ENCODE measurements around the gene WDR73.

WDR73 gene

DNA sequence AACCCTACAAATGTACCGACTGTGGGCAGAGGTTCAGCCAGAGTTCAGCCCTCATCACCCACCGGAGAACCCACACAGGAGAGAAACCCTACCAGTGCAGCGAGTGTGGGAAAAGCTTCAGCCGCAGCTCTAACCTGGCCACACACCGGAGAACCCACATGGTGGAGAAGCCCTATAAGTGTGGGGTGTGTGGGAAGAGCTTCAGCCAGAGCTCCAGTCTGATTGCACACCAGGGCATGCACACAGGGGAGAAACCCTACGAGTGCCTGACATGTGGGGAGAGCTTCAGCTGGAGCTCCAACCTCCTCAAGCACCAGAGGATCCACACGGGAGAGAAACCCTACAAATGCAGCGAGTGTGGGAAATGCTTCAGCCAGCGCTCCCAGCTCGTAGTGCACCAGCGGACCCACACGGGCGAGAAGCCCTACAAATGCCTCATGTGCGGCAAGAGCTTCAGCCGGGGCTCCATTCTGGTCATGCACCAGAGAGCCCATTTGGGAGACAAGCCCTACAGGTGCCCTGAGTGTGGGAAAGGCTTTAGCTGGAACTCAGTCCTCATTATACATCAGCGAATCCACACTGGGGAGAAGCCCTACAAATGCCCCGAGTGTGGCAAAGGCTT, 32.6 kb downstream of the WDR73 start:
- no peaks in the 10 kb centered on the region for H3K27me3 ChIP-seq (ENCODE audit: control insufficient read depth in 1 of 2, insufficient read depth in 2 of 2, low read length in 2 of 2)
- H3K9ac ChIP-seq (ENCODE audit: low read depth in 1 of 2, low read length in 2 of 2): no peak overlapping the region
- H3K4me3 ChIP-seq (ENCODE audit: low read depth in 1 of 2, low read length in 2 of 2): no peak overlapping the region
- H3K27ac ChIP-seq (ENCODE audit: low read depth, low read length): no peak overlapping the region
- H3K36me3 ChIP-seq (ENCODE audit: control insufficient read depth in 1 of 2, insufficient read depth in 2 of 2, low read length in 2 of 2): peaks cover 23 to 29% of the 10 kb centered on the region in 2 donors
- peaks cover 21 to 24% of the 10 kb centered on the region in 2 donors for H3K9me3 ChIP-seq (ENCODE audit: control insufficient read depth in 1 of 2, low read length in 2 of 2)
- peaks cover 0 to 5% of the 10 kb centered on the region in 2 donors for H3K4me1 ChIP-seq (ENCODE audit: control insufficient read depth in 1 of 2, insufficient read depth in 2 of 2, low read length in 2 of 2)

DNA sequence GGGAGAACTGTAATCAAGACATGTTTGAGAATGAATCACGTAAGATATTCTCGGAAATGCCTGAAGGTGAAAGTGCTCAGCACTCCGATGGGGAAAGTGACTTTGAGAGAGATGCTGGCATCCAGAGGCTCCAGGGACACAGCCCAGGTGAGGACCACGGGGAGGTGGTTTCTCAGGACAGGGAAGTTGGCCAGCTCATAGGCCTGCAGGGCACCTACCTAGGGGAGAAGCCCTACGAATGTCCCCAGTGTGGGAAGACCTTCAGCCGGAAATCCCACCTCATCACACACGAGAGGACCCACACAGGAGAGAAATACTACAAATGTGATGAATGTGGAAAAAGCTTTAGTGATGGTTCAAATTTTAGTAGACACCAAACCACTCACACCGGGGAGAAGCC, 33.5 kb downstream of the WDR73 start:
- Histone ChIP-seq H3K36me3 (ENCODE audit: control insufficient read depth in 1 of 2, insufficient read depth in 2 of 2, low read length in 2 of 2) (peaks cover 23 to 29% of the 10 kb centered on the region in 2 donors), H3K27me3 (ENCODE audit: control insufficient read depth in 1 of 2, insufficient read depth in 2 of 2, low read length in 2 of 2) (no peaks in the 10 kb centered on the region), H3K4me1 (ENCODE audit: control insufficient read depth in 1 of 2, insufficient read depth in 2 of 2, low read length in 2 of 2) (peaks cover 0 to 5% of the 10 kb centered on the region in 2 donors), H3K4me3 (ENCODE audit: low read depth in 1 of 2, low read length in 2 of 2) (no peak overlapping the region), H3K27ac (ENCODE audit: low read depth, low read length) (no peak overlapping the region), H3K9ac (ENCODE audit: low read depth in 1 of 2, low read length in 2 of 2) (no peak overlapping the region), H3K9me3 (ENCODE audit: control insufficient read depth in 1 of 2, low read length in 2 of 2) (peaks cover 21 to 24% of the 10 kb centered on the region in 2 donors)

DNA sequence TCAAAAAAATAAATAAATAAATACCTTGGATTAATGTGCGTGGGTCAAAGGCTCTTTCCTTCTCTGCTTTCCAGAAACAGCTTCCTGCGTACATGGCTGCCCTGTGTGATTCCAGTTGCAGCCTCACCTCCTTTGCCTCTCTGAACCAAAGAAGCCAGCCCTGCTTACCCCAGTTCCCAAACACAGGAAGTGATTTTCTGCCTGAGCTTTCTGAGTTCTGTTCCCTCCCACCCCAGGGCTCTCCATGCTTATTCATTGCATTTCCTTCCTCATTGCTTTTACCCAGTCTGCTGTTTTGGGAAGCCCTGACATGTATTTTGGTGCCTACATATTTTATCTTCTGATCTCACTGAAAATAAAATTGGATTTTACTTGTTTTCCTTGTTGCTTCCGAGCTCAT, 37.8 kb downstream of the WDR73 start:
- no peaks in the 10 kb centered on the region for H3K27me3 ChIP-seq (ENCODE audit: control insufficient read depth in 1 of 2, insufficient read depth in 2 of 2, low read length in 2 of 2)
- peaks cover 9% of the 10 kb centered on the region in 2 donors for H3K9me3 ChIP-seq (ENCODE audit: control insufficient read depth in 1 of 2, low read length in 2 of 2)
- H3K36me3 ChIP-seq (ENCODE audit: control insufficient read depth in 1 of 2, insufficient read depth in 2 of 2, low read length in 2 of 2): peaks cover 9% of the 10 kb centered on the region in 2 donors
- no peak overlapping the region for H3K9ac ChIP-seq (ENCODE audit: low read depth in 1 of 2, low read length in 2 of 2)
- no peak overlapping the region for H3K4me3 ChIP-seq (ENCODE audit: low read depth in 1 of 2, low read length in 2 of 2)
- no peak overlapping the region for H3K27ac ChIP-seq (ENCODE audit: low read depth, low read length)
- H3K4me1 ChIP-seq (ENCODE audit: control insufficient read depth in 1 of 2, insufficient read depth in 2 of 2, low read length in 2 of 2): peaks cover 0 to 5% of the 10 kb centered on the region in 2 donors

DNA sequence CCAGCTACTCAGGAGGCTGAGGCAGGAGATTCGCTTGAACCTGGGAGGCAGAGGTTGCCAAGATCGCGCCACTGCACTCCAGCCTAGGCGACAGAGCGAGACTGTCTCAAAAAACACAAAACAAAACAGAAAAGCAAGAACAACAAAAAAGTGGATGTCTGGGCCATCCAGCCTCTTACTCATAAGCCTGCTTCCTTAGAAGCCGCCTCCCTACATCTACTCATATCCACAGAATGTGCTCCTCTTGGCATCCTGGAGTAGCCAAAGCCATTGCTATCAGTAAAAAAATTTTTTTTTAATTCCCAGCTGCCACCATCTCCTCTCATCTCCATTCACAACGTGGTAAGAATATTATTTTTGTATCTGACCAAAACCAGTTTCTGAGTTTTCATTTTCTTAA, 42.5 kb downstream of the WDR73 start:
- H3K9me3 ChIP-seq (ENCODE audit: control insufficient read depth in 1 of 2, low read length in 2 of 2): no peaks in the 10 kb centered on the region
- H3K4me1 ChIP-seq (ENCODE audit: control insufficient read depth in 1 of 2, insufficient read depth in 2 of 2, low read length in 2 of 2): peaks cover 0 to 2% of the 10 kb centered on the region in 2 donors
- H3K27ac ChIP-seq (ENCODE audit: low read depth, low read length): no peak overlapping the region
- no peak overlapping the region for H3K9ac ChIP-seq (ENCODE audit: low read depth in 1 of 2, low read length in 2 of 2)
- no peaks in the 10 kb centered on the region for H3K27me3 ChIP-seq (ENCODE audit: control insufficient read depth in 1 of 2, insufficient read depth in 2 of 2, low read length in 2 of 2)
- no peak overlapping the region for H3K4me3 ChIP-seq (ENCODE audit: low read depth in 1 of 2, low read length in 2 of 2)
- peaks cover 0 to 8% of the 10 kb centered on the region in 2 donors for H3K36me3 ChIP-seq (ENCODE audit: control insufficient read depth in 1 of 2, insufficient read depth in 2 of 2, low read length in 2 of 2)

DNA sequence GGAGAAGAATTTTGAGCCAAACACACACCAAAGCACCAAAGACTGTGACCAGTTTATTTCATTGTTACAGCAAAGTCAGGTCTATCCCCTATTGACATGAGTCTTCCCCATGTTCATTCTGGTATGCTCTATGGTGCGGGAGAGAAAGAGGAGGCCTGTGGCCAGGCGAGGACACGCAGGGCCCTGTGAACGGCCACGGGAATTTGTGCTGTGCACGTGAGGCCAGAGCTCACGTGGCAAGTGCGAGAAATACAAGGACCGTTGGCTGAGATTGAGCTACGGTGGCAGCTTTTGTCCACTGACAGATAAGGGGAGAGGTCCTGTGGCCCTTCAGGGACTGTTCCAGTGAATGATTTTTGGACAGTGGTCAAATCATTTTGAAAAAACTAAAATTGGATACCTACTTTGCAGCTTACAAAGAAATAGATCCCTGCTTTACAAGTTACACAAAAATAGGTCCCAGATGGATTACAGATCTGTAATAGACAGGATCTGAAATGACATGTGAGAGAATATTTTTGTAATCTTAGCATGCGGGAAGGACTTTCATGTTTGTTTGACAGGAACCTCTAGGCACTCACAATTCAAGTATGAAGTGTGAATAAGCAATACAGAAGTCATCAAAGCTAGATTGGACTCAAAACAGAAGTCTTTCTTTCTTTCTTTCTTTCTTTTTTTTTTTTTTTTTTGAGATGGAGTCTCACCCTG, 44.1 kb downstream of the WDR73 start:
- H3K4me3 ChIP-seq (ENCODE audit: low read depth in 1 of 2, low read length in 2 of 2): no peak overlapping the region
- no peak overlapping the region for H3K27ac ChIP-seq (ENCODE audit: low read depth, low read length)
- H3K9me3 ChIP-seq (ENCODE audit: control insufficient read depth in 1 of 2, low read length in 2 of 2): no peaks in the 10 kb centered on the region
- H3K27me3 ChIP-seq (ENCODE audit: control insufficient read depth in 1 of 2, insufficient read depth in 2 of 2, low read length in 2 of 2): no peaks in the 10 kb centered on the region
- H3K9ac ChIP-seq (ENCODE audit: low read depth in 1 of 2, low read length in 2 of 2): no peak overlapping the region
- H3K4me1 ChIP-seq (ENCODE audit: control insufficient read depth in 1 of 2, insufficient read depth in 2 of 2, low read length in 2 of 2): peaks cover 0 to 9% of the 10 kb centered on the region in 2 donors
- H3K36me3 ChIP-seq (ENCODE audit: control insufficient read depth in 1 of 2, insufficient read depth in 2 of 2, low read length in 2 of 2): peaks cover 0 to 10% of the 10 kb centered on the region in 2 donors

DNA sequence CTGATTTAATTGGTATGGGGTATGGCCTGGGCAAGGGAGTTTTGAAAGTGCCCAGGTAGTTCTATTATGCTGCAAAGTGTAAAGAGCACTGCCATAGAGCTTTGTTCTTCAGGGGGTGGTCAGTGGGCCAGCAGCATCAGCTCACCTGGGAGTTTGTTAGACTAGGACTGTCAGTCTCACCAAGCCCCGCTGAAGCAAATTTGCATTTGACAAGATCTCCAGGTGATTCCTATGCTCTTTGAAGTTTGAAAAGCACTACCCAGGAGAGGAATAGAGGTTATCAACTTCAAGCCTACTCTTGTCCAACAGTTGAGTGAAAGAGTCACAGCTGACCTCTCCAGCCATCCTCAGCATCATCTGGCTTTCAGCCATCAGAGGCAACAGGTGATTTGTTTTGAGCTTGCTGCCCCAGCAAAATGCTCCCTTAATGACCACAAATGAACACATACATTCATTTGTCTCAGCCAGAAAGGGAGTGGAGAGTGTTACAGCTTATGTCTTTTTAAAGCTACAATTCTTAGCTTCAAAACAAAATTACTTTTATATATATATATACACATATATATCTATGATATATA, 45.3 kb downstream of the WDR73 start:
- Histone ChIP-seq H3K27me3 (ENCODE audit: control insufficient read depth in 1 of 2, insufficient read depth in 2 of 2, low read length in 2 of 2) (no peaks in the 10 kb centered on the region), H3K4me3 (ENCODE audit: low read depth in 1 of 2, low read length in 2 of 2) (no peak overlapping the region), H3K4me1 (ENCODE audit: control insufficient read depth in 1 of 2, insufficient read depth in 2 of 2, low read length in 2 of 2) (peaks cover 0 to 9% of the 10 kb centered on the region in 2 donors), H3K9me3 (ENCODE audit: control insufficient read depth in 1 of 2, low read length in 2 of 2) (no peaks in the 10 kb centered on the region), H3K9ac (ENCODE audit: low read depth in 1 of 2, low read length in 2 of 2) (no peak overlapping the region), H3K27ac (ENCODE audit: low read depth, low read length) (no peak overlapping the region), H3K36me3 (ENCODE audit: control insufficient read depth in 1 of 2, insufficient read depth in 2 of 2, low read length in 2 of 2) (peaks cover 0 to 14% of the 10 kb centered on the region in 2 donors)

DNA sequence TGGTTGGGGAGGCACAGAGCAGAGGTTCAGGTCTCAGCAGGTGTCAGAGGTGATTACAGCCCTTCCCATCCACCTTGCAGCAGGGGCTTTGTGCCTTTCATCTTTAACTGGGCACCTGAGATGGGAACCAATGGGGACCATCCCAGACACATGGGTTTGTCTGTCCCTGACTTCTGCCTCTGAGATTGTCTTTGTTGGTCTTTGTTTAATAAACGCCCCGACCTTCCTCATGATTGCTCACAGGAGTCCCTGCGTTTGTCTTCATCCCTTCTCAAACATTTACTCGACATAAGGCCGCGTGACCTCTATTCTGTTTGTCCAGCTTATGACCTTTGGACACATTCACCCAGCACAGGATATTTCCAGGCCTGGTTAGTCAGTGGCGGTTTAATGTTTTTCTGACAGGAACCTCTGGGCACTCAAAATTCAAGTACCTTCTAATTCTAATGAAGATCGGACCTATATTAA, 47.4 kb downstream of the WDR73 start:
- H3K27ac ChIP-seq (ENCODE audit: low read depth, low read length): no peak overlapping the region
- H3K27me3 ChIP-seq (ENCODE audit: control insufficient read depth in 1 of 2, insufficient read depth in 2 of 2, low read length in 2 of 2): no peaks in the 10 kb centered on the region
- no peak overlapping the region for H3K9ac ChIP-seq (ENCODE audit: low read depth in 1 of 2, low read length in 2 of 2)
- peaks cover 0 to 9% of the 10 kb centered on the region in 2 donors for H3K4me1 ChIP-seq (ENCODE audit: control insufficient read depth in 1 of 2, insufficient read depth in 2 of 2, low read length in 2 of 2)
- no peak overlapping the region for H3K4me3 ChIP-seq (ENCODE audit: low read depth in 1 of 2, low read length in 2 of 2)
- H3K36me3 ChIP-seq (ENCODE audit: control insufficient read depth in 1 of 2, insufficient read depth in 2 of 2, low read length in 2 of 2): peaks cover 0 to 14% of the 10 kb centered on the region in 2 donors
- H3K9me3 ChIP-seq (ENCODE audit: control insufficient read depth in 1 of 2, low read length in 2 of 2): no peaks in the 10 kb centered on the region

DNA sequence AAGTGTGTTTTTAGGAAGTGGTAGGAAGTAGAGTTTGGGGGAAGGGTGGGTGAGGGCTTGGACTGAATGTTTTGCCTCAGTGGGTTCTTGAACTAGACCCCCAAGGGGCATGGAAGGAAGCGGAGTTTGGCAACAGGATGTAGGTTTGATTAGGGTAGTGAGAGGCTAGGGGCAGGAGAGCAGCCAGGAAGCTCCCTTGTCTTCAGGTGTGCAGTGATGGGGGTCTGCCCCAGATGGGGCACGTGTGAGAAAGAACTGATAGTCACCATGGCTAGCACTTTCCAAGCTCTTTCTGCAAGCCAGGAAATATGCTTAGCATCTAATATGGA, 48.6 kb downstream of the WDR73 start:
- Histone ChIP-seq H3K4me3 (ENCODE audit: low read depth in 1 of 2, low read length in 2 of 2) (no peak overlapping the region), H3K4me1 (ENCODE audit: control insufficient read depth in 1 of 2, insufficient read depth in 2 of 2, low read length in 2 of 2) (peaks cover 0 to 15% of the 10 kb centered on the region in 2 donors), H3K27me3 (ENCODE audit: control insufficient read depth in 1 of 2, insufficient read depth in 2 of 2, low read length in 2 of 2) (no peaks in the 10 kb centered on the region), H3K9ac (ENCODE audit: low read depth in 1 of 2, low read length in 2 of 2) (no peak overlapping the region), H3K27ac (ENCODE audit: low read depth, low read length) (no peak overlapping the region), H3K36me3 (ENCODE audit: control insufficient read depth in 1 of 2, insufficient read depth in 2 of 2, low read length in 2 of 2) (peaks cover 0 to 14% of the 10 kb centered on the region in 2 donors), H3K9me3 (ENCODE audit: control insufficient read depth in 1 of 2, low read length in 2 of 2) (no peaks in the 10 kb centered on the region)

DNA sequence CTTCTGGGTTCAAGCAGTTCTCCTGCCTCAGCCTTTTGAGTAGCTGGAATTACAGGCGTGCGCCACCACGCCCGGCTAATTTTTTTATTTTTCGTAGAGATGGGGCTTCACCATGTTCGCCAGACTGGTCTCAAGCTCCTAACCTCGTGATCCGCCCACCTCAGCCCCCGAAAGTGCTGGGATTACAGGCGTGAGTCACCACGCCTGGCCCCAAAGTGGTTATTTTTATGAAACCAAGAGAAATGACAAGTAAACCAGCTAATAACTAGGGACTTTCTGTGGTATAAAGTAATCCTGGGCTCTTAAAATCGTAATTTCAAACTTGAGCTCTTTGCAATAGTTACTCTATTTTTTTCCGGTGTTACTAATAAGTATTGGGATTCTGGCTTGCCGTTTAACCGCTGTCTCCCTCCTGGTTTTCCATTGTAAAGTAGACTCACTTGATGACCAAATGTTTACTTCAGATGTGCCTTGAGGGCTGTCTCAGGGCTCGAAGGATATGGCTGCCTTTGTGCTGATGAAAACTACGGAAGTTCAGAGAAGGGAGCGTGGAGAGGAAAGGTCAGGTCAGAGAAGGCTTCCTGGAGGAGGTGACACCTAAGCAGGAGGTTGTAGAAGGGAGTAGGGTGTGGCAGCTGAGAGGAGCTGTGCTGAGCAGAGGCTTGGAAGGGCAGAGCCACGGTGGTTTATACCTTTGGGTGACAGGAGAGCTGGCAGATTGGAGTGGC, 49.1 kb downstream of the WDR73 start:
- H3K9ac ChIP-seq (ENCODE audit: low read depth in 1 of 2, low read length in 2 of 2): no peak overlapping the region
- H3K36me3 ChIP-seq (ENCODE audit: control insufficient read depth in 1 of 2, insufficient read depth in 2 of 2, low read length in 2 of 2): peaks cover 0 to 13% of the 10 kb centered on the region in 2 donors
- no peak overlapping the region for H3K4me3 ChIP-seq (ENCODE audit: low read depth in 1 of 2, low read length in 2 of 2)

More for the DNA sequence above, 49.1 kb downstream of the WDR73 start:
- Histone ChIP-seq H3K4me1 (ENCODE audit: control insufficient read depth in 1 of 2, insufficient read depth in 2 of 2, low read length in 2 of 2) (peaks cover under 1 to 16% of the 10 kb centered on the region in 2 donors), H3K27me3 (ENCODE audit: control insufficient read depth in 1 of 2, insufficient read depth in 2 of 2, low read length in 2 of 2) (no peaks in the 10 kb centered on the region), H3K27ac (ENCODE audit: low read depth, low read length) (no peak overlapping the region), H3K9me3 (ENCODE audit: control insufficient read depth in 1 of 2, low read length in 2 of 2) (no peaks in the 10 kb centered on the region)
